Neural crest cell (in vitro differentiated cells): ENCODE measurements around the gene DARS1. TPM values are rescaled to one million over a fixed set of nuclear protein-coding genes. Genes with fewer than 3 reads are reported as not detected.

Experiments
- DNase-seq: peaks from one replicate; pipeline ENCODE4 v3.0.0; 2021; ENCODE audit warnings: low read depth, mixed read lengths, low spot score
- H3K27ac Mint-ChIP-seq: one replicate; pipeline ENCODE4 v1.8.0; 2021; ENCODE audit warnings: mild to moderate bottlenecking, mixed read lengths; ENCODE audit not compliant: unreplicated experiment
- H3K27me3 Mint-ChIP-seq: 2 replicates; pipeline ENCODE4 v1.8.0; 2021; ENCODE audit warnings: low read depth, mild to moderate bottlenecking, mixed read lengths
- H3K36me3 Mint-ChIP-seq: 2 replicates; pipeline ENCODE4 v1.8.0; 2021; ENCODE audit warnings: low read depth, mild to moderate bottlenecking, mixed read lengths
- H3K4me1 Mint-ChIP-seq: 2 replicates; pipeline ENCODE4 v1.8.0; 2021; ENCODE audit warnings: mixed read lengths
- H3K4me3 Mint-ChIP-seq: one replicate; pipeline ENCODE4 v1.8.0; 2021; ENCODE audit warnings: mild to moderate bottlenecking, mixed read lengths
- H3K9me3 Mint-ChIP-seq: 2 replicates; pipeline ENCODE4 v1.8.0; 2021; ENCODE audit warnings: mixed read lengths
- total RNA-seq: library from RNA; stranded (reverse); gene quantifications from 2 replicates; pipeline ENCODE4 v1.2.1, GENCODE V29; 2021
- TF ChIP-seq, protein P1 (sequence below): fragments of 200-600 bp; sonication (generic); conservative IDR thresholded peaks from 2 replicates; pipeline ENCODE4 v1.5.0; 2021; ENCODE audit warnings: antibody characterized with exemption, mild to moderate bottlenecking

DARS1 gene
- total RNA-seq, 1 donor from 2014 or later, result 73.8 TPM

DNA sequence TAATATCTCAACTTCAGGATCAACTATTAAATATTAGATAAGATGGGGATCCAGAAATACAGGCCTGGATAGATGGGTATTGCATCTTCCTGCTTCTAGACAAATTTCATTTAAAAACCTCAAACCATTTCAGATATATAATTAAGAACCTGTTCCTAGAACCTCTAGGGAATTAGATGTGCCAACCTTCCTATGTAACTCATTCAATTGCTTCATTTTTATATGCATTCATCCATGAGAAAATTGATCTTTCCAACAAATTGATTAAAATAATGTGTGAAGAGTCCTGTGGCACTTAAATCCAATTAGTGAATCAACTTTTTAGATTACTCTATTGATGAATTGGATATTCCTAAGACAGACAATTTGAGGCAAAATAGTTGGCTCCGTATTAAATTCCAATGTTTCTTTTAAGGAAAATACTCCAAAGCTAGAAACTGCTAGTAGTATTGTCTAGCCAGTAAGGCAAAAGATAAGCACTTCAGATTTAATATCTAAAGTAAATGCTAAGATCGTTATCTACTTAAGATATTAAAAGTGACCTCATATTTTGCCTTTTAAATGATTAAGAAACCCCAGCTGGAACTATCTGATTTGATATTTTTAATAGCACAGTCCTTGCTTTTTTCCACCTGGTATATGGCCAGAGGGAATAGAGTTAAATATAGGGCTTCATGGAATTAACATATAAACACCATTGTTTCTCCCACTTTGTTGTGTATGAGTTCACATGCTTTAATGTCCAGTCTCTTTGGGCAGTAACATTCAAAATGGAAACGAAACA, 35.8 kb downstream of the DARS1 start:
- peaks cover 19% of the 10 kb centered on the region for H3K36me3 Mint-ChIP-seq
- H3K27ac Mint-ChIP-seq, result no peak overlapping the region
- TF ChIP-seq, protein P1, sequence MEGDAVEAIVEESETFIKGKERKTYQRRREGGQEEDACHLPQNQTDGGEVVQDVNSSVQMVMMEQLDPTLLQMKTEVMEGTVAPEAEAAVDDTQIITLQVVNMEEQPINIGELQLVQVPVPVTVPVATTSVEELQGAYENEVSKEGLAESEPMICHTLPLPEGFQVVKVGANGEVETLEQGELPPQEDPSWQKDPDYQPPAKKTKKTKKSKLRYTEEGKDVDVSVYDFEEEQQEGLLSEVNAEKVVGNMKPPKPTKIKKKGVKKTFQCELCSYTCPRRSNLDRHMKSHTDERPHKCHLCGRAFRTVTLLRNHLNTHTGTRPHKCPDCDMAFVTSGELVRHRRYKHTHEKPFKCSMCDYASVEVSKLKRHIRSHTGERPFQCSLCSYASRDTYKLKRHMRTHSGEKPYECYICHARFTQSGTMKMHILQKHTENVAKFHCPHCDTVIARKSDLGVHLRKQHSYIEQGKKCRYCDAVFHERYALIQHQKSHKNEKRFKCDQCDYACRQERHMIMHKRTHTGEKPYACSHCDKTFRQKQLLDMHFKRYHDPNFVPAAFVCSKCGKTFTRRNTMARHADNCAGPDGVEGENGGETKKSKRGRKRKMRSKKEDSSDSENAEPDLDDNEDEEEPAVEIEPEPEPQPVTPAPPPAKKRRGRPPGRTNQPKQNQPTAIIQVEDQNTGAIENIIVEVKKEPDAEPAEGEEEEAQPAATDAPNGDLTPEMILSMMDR, result no peak
- no peaks in the 10 kb centered on the region for H3K4me1 Mint-ChIP-seq
- peaks cover 6% of the 10 kb centered on the region for H3K9me3 Mint-ChIP-seq
- H3K4me3 Mint-ChIP-seq, result no peak overlapping the region
- no peaks in the 10 kb centered on the region for H3K27me3 Mint-ChIP-seq
- no peak for DNase-seq

DNA sequence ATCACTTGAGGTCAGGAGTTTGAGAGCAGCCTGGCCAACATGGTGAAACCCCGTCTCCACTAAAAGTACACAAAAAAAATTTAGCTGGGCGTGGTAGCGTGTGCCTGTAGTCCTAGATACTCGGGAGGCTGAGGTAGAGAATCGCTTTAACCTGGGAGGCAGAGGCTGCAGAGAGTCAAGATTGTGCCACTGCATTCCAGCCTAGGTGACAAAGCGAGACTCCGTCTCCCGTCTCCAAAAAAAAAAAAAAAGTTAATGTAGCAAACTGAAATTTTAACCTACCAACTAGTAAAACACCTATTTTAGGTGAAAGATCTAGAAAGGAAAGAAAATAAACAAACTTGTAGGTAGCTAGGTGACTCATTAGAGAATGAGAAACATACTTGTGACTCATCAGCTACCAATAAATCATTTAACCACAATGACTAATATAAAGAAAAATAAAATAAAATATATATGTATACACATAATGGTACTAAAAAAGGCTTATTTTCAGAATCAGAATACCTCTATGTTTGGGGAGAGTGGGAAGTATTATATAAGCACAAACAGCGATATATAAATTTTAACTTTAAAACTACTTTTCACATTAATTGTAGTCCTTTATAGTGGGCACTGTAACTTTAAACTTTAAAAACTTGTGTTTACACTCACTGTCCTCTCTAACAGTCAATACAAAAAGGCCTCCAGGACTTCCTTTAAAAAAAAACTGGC, 36.6 kb downstream of the DARS1 start:
- no peak for DNase-seq
- H3K4me3 Mint-ChIP-seq, result no peak overlapping the region
- H3K9me3 Mint-ChIP-seq, result peaks cover 6% of the 10 kb centered on the region
- no peaks in the 10 kb centered on the region for H3K27me3 Mint-ChIP-seq
- TF ChIP-seq, protein P1, result no peak
- peaks cover 19% of the 10 kb centered on the region for H3K36me3 Mint-ChIP-seq
- no peaks in the 10 kb centered on the region for H3K4me1 Mint-ChIP-seq
- no peak overlapping the region for H3K27ac Mint-ChIP-seq

DNA sequence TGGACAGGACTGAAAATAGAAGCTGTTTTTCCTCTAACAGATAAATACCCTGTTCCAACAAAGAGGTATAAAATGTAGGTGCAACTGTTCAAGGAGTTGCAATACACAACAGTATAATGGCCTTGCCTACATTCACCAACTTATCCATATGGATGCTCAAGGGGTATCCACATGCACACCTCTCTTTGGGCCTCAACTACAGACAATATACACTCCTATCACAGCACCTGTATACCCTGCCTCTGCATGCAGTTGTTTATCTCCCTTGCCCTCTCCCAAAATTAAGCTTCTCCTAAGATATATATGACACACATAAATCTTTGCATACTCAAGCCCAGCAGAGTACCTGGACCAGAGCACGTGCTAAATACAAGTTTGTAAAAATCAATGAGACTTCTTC, 37.3 kb downstream of the DARS1 start:
- no peaks in the 10 kb centered on the region for H3K4me1 Mint-ChIP-seq
- no peaks in the 10 kb centered on the region for H3K27me3 Mint-ChIP-seq
- TF ChIP-seq, protein P1, result no peak
- H3K9me3 Mint-ChIP-seq, result peaks cover 6% of the 10 kb centered on the region
- H3K27ac Mint-ChIP-seq, result no peak overlapping the region
- no peak for DNase-seq
- peaks cover 21% of the 10 kb centered on the region for H3K36me3 Mint-ChIP-seq
- H3K4me3 Mint-ChIP-seq, result no peak overlapping the region

DNA sequence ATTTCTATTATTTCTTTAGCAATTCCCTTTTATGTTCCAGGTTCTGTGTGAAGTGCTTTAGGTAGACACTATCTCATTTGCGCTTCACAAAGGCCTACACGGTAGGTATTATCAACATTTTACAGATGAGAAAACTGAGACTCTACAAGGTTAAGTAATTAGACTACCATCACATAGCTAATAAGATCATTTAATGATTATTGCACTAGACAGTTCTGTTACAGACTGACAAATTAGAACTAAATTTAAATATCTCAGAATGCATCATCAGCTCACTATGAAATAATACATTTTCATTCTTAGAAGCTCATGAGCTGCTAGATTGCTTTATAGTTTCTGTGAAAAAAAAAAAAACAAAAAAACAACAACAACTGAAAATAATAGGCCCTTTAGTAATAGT, 37.9 kb downstream of the DARS1 start:
- TF ChIP-seq, protein P1, result no peak
- H3K36me3 Mint-ChIP-seq, result peaks cover 20% of the 10 kb centered on the region
- no peak overlapping the region for H3K27ac Mint-ChIP-seq

DNA sequence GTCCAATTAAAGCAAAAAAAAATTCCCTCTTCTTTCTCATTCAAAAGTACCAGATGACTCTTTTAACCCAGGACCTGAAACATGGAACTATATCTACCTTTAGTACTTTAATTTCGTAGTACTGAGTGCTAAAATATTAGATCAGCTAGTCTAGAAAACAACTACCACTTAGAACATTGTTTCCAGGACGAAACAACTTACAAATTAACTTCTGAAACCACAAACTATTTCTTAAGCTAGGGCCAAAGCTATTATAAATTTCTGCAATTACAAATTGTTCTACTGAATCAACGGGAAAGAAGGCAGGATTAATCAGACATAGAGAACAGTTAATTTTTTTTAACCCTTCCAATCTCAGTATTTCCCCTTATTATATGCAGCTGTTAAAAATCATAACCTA, 39.9 kb downstream of the DARS1 start:
- no peaks in the 10 kb centered on the region for H3K4me1 Mint-ChIP-seq
- H3K27ac Mint-ChIP-seq, result no peak overlapping the region
- H3K9me3 Mint-ChIP-seq, result peaks cover 6% of the 10 kb centered on the region
- peaks cover 23% of the 10 kb centered on the region for H3K36me3 Mint-ChIP-seq
- no peaks in the 10 kb centered on the region for H3K27me3 Mint-ChIP-seq
- TF ChIP-seq, protein P1, result no peak
- no peak overlapping the region for H3K4me3 Mint-ChIP-seq
- no peak for DNase-seq

More for the DNA sequence above, 37.9 kb downstream of the DARS1 start:
- no peak for DNase-seq
- H3K9me3 Mint-ChIP-seq, result peaks cover 4% of the 10 kb centered on the region
- H3K4me1 Mint-ChIP-seq, result no peaks in the 10 kb centered on the region
- no peaks in the 10 kb centered on the region for H3K27me3 Mint-ChIP-seq
- no peak overlapping the region for H3K4me3 Mint-ChIP-seq
